Peyer's patch (tissue), 4 donors: ENCODE measurements around the gene ZNF646. TPM values are rescaled to one million over a fixed set of nuclear protein-coding genes. Genes with fewer than 3 reads are reported as not detected.

Source experiments
- DNase-seq, 3 donors: peaks; one replicate each; pipeline ENCODE4 v3.0.0-alpha.2; 2017 to 2019
- H3K27ac ChIP-seq, 4 donors: fragments of 200-600 bp; sonication (generic); one replicate each; pipeline ENCODE4 v1.5.1; 2016 to 2019
- H3K27me3 ChIP-seq, 2 donors: fragments of 200-600 bp; sonication (generic); one replicate each; pipeline ENCODE4 v1.5.1; 2019
- H3K36me3 ChIP-seq, 3 donors: fragments of 200-600 bp; sonication (generic); one replicate each; pipeline ENCODE4 v1.5.1; 2016 to 2019
- H3K4me1 ChIP-seq, 4 donors: fragments of 200-600 bp; sonication (generic); one replicate each; pipeline ENCODE4 v1.5.1; 2016 to 2019
- H3K4me3 ChIP-seq, 4 donors: fragments of 200-600 bp; sonication (generic); 1 replicate in 3 of 4; 2 replicates in 1 of 4; pipeline ENCODE4 v1.5.1; 2016 to 2019; ENCODE audit warnings: mild to moderate bottlenecking in 1 of 4
- H3K9me3 ChIP-seq, 4 donors: fragments of 200-600 bp; sonication (generic); one replicate each; pipeline ENCODE4 v1.5.1; 2016 to 2019; ENCODE audit warnings: mild to moderate bottlenecking in 1 of 4
- POLR2A ChIP-seq, 2 donors: fragments of 450-650 bp; IDR thresholded peaks; one replicate each; pipeline ENCODE4 v1.5.1; 2017; ENCODE audit warnings: antibody characterized with exemption in 2 of 2, mild to moderate bottlenecking in 2 of 2, moderate library complexity in 2 of 2
- total RNA-seq, 4 donors: library from RNA; depleted of rRNA; stranded (reverse); fragments of >200 nt; gene quantifications; one replicate each; pipeline ENCODE4 v1.1.0, GENCODE V29; 2016
- TF ChIP-seq, protein P1 (sequence below), 6 experiments: fragments of 450-650 bp in 4 of 6; fragments of 200-600 bp in 2 of 6; sonication (generic) in 1 of 6; IDR thresholded peaks; one replicate each; pipeline ENCODE4 v1.5.1; 2017 to 2019; ENCODE audit warnings: antibody characterized with exemption in 6 of 6, mild to moderate bottlenecking in 3 of 6, moderate library complexity in 1 of 6

ZNF646 gene
- total RNA-seq, 4 donors from 2014 or later = 11.6 to 42.1 (median 29.8) TPM

DNA sequence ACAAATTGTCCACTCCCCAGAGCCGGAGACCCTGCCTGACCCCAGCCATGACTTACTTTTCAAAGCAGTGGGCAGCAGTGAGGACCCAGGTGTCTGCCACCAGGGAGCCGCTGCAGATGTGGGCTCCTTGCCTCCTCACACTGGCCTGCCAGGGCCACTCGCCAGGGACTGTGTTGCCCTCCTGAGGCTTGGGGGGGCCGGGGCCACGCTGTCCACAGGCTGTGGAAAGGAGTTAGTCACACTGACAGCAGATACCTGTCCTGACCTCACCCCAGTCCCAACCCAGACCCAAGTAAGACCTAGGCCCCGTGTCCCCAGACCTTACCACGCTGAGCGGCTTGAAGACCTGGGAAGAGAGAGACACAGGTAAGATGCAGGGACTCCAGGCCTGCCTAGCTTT is 13.3 kb downstream of the ZNF646 start:
- no peaks in the 10 kb centered on the region for H3K27me3 ChIP-seq
- H3K9me3 ChIP-seq = no peaks in the 10 kb centered on the region
- TF ChIP-seq, protein P1, sequence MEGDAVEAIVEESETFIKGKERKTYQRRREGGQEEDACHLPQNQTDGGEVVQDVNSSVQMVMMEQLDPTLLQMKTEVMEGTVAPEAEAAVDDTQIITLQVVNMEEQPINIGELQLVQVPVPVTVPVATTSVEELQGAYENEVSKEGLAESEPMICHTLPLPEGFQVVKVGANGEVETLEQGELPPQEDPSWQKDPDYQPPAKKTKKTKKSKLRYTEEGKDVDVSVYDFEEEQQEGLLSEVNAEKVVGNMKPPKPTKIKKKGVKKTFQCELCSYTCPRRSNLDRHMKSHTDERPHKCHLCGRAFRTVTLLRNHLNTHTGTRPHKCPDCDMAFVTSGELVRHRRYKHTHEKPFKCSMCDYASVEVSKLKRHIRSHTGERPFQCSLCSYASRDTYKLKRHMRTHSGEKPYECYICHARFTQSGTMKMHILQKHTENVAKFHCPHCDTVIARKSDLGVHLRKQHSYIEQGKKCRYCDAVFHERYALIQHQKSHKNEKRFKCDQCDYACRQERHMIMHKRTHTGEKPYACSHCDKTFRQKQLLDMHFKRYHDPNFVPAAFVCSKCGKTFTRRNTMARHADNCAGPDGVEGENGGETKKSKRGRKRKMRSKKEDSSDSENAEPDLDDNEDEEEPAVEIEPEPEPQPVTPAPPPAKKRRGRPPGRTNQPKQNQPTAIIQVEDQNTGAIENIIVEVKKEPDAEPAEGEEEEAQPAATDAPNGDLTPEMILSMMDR (IDR thresholded peaks at IDR 0.05) = no peak
- no peak for TF ChIP-seq POLR2A (IDR thresholded peaks at IDR 0.05)
- peaks cover 0 to 57% (median 0%) of the 10 kb centered on the region in 3 donors for H3K36me3 ChIP-seq
- peaks cover 0 to 7% (median 0%) of the 10 kb centered on the region in 4 donors for H3K4me1 ChIP-seq
- no peak overlapping the region for H3K4me3 ChIP-seq
- no peak for DNase-seq
- no peak overlapping the region for H3K27ac ChIP-seq

DNA sequence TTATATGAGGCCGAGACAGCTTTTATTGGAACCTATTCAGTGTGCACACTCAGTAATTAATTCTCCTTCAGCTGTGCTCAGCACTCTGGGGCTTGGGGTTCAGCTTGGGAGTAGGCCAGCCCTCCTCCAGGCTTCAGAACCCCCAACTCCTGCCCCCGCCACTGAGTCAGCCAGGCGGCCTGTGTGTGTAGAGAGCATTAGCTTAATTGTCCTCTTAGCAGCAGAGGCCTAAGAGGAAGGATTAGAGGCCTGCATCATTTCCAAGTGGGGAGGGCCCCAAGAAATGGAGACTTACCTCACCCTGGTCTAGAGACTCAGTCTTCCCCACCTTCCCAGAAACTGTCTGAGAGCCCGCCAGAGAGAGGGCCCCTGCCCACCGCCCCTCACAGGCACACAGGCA is 13.7 kb downstream of the ZNF646 start:
- H3K36me3 ChIP-seq = peaks cover 0 to 52% (median 0%) of the 10 kb centered on the region in 3 donors
- H3K4me3 ChIP-seq = no peak overlapping the region
- no peaks in the 10 kb centered on the region for H3K9me3 ChIP-seq
- TF ChIP-seq, protein P1 (IDR thresholded peaks at IDR 0.05) = no peak
- TF ChIP-seq POLR2A (IDR thresholded peaks at IDR 0.05) = no peak
- H3K27me3 ChIP-seq = no peaks in the 10 kb centered on the region
- H3K4me1 ChIP-seq = peaks cover 0 to 3% (median 0%) of the 10 kb centered on the region in 4 donors
- H3K27ac ChIP-seq = no peak overlapping the region
- no peak for DNase-seq

DNA sequence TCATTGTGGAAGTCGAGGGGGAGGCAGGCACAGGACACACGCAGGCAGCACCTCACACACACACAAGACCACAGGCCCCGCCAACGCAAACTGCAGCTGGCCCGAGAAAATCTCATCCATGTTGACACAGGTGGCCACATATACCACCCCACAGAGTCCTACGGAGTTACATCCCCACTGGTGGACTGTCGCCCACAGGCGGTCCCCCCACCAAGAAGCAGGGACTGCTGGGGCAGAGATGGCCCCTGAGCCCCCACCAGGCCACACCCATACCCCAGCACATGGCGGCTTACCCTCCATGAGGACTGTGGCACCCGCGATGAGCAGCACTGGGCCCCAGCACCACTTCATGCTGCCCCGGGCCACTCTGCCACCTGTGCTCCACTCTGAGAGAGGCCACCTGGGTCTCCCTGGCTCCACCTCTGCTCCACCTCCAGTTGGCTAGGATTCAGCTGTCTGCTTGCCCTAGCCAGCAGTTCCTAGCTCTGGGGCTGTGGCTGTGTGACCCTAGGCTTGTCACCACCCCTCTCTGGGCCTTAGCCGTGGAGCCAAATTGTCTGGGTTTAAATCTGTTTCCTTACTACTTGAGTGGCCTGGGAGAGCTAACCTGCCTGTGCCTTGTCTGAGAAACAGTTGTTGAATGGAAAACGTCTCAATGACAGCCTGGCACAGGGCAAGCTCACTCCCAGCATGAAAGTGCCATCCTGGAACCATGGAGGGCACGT is 14.4 kb downstream of the ZNF646 start, which contains the start of gene PRSS53:
Gene PRSS53 (minus strand): TSS at position 485 of the 725 bp plus-strand sequence. CDS start 134 bp downstream, at position 351.
- no peak within 1 kb of the TSS for H3K27ac ChIP-seq
- peaks cover 0 to 6% (median 0%) of the 10 kb centered on the region in 4 donors for H3K4me1 ChIP-seq
- H3K36me3 ChIP-seq = peaks cover 0 to 47% (median 0%) of the 10 kb centered on the region in 3 donors
- TF ChIP-seq POLR2A (IDR thresholded peaks at IDR 0.05) = no peak
- TF ChIP-seq, protein P1 (IDR thresholded peaks at IDR 0.05) = no peak
- no peak for DNase-seq
- H3K9me3 ChIP-seq = no peaks in the 10 kb centered on the region
- no peaks in the 10 kb centered on the region for H3K27me3 ChIP-seq
- no peak within 1 kb of the TSS for H3K4me3 ChIP-seq

DNA sequence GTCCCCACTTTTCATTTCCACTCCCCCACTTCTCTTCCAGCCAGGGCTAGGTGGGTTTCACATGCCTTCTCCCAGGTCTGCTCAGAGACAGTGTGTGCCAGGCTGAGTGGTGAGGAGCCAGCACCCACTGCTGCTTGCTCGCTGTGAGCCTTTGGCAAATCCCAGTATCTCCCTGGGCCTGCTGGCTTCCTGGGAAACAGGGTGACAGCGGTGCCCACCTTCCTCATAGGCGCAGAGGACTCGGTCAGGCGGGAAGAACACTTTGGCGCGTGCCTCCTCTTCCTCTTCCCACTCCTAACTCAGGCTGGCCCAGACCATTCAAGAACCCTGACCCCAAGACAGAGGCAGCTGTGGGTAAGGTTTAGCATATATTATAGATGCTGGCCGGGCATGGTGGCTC is 15.0 kb downstream of the ZNF646 start:
- H3K9me3 ChIP-seq = no peaks in the 10 kb centered on the region
- no peak overlapping the region for H3K27ac ChIP-seq
- H3K4me1 ChIP-seq = peaks cover 0 to 6% (median 3%) of the 10 kb centered on the region in 4 donors
- H3K27me3 ChIP-seq = no peaks in the 10 kb centered on the region
- TF ChIP-seq, protein P1 (IDR thresholded peaks at IDR 0.05) = no peak
- no peak for TF ChIP-seq POLR2A (IDR thresholded peaks at IDR 0.05)
- no peak overlapping the region for H3K4me3 ChIP-seq
- no peak for DNase-seq
- peaks cover 0 to 46% (median 0%) of the 10 kb centered on the region in 3 donors for H3K36me3 ChIP-seq

DNA sequence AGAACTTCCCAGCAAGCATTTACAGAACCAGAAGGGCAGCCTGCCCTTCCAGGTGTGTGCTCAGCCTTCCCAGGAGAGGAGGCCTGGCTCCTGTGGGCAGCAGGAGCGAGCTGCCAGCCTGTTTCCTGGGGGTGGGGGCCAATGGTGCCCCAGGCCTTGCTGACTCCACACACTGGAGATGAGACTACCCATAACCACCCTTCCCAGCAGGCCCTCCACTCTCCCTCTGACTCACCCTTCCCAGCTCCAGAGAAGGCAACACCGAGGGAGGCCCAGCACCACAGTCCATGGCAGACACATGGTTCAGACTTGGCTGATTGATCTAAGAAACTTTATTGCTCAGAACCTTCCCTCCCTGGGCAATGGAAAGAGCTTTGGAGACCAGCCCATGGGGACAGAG is 16.3 kb downstream of the ZNF646 start:
- TF ChIP-seq POLR2A (IDR thresholded peaks at IDR 0.05) = no peak
- TF ChIP-seq, protein P1 (IDR thresholded peaks at IDR 0.05) = no peak
- Histone ChIP-seq H3K4me1 (peaks cover 0 to 15% (median 9%) of the 10 kb centered on the region in 4 donors), H3K9me3 (no peaks in the 10 kb centered on the region), H3K4me3 (no peak overlapping the region), H3K27me3 (no peaks in the 10 kb centered on the region), H3K36me3 (peaks cover 0 to 41% (median 0%) of the 10 kb centered on the region in 3 donors), H3K27ac (no peak overlapping the region)
- no peak for DNase-seq
